GM23248 (cell line): Measurements from ENCODE around the gene NCF4.

ENCODE experiments used
- EZH2 ChIP-seq: fragments of 200-600 bp; sonication (generic); IDR thresholded peaks from 2 replicates; pipeline ENCODE4 v1.6.1; 2018; ENCODE audit warnings: antibody characterized with exemption, mild to moderate bottlenecking; ENCODE audit not compliant: insufficient read depth, poor library complexity, severe bottlenecking
- EZH2phosphoT487 ChIP-seq: fragments of 200-600 bp; sonication (generic); IDR thresholded peaks from 2 replicates; pipeline ENCODE4 v1.6.1; 2018; ENCODE audit warnings: antibody characterized with exemption, moderate library complexity, mild to moderate bottlenecking, low read depth; ENCODE audit not compliant: insufficient read depth

DNA sequence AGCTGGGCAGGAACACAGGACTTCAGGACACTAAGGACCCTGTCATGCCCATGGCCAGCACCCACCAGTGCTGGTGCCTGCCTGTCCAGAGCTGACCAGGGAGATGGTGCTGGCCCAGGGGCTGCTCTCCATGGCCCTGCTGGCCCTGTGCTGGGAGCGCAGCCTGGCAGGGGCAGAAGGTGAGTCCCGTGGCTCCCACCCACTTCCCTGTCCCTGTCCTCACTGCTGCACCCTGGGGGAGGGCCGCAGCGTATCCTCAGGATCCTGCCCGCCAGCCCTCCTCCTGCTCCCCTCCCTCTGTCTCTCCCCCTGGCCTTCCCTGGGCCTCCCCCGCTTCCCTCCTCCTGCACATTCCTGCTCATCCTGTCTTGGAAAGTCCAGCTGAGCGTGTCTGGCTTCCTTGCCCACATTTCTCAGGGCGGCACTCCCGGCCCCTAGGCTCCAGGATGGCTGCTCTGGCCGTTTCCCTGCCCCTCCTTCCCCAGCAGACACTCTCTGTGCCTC is 61.4 kb downstream of the NCF4 start:
- TF ChIP-seq EZH2 (no peak), EZH2phosphoT487 (no peak)
